HAP-1 (cell line): ENCODE measurements around the gene REEP6.
"Not testable (repeated sequence)": the region's sequence is repeated elsewhere in the genome, so short reads cannot be mapped to it uniquely, and the experiment has no call there.

Experiments used
- DNase-seq, 2 experiments: peaks; one replicate each; pipeline ENCODE4 v3.0.0-alpha.2; 2016 to 2020; ENCODE audit warnings: low spot score in 2 of 2
- H3K27me3 ChIP-seq: fragments of 250-450 bp; sonication (Bioruptor Pico); 2 replicates; pipeline ENCODE4 v1.5.1; 2020; ENCODE audit warnings: low read depth, mild to moderate bottlenecking, moderate library complexity
- H3K36me3 ChIP-seq: fragments of 250-450 bp; sonication (Bioruptor Pico); replicated peaks from 2 replicates; pipeline ENCODE4 v1.5.1; 2020; ENCODE audit warnings: mild to moderate bottlenecking
- H3K4me1 ChIP-seq: fragments of 250-450 bp; sonication (Bioruptor Pico); 2 replicates; pipeline ENCODE4 v1.5.1; 2020; ENCODE audit warnings: mild to moderate bottlenecking
- H3K4me3 ChIP-seq: fragments of 250-450 bp; sonication (Bioruptor Pico); 2 replicates; pipeline ENCODE4 v1.5.1; 2020; ENCODE audit warnings: mild to moderate bottlenecking, moderate library complexity
- H3K9me3 ChIP-seq: fragments of 250-450 bp; sonication (Bioruptor Pico); 2 replicates; pipeline ENCODE4 v1.5.1; 2020; ENCODE audit warnings: mild to moderate bottlenecking, moderate library complexity
- in situ Hi-C: fragments of 300-500 bp; cut with MboI; formaldehyde crosslinking; loops from 3 replicates; pipeline ENCODE4 v1.14.3; 2020; ENCODE audit warnings: low sequenced_read_pairs, inconsistent platforms, mixed read lengths

The REEP6 gene

GRCh38 chr19:1519802-1520201 lies 28.8 kb downstream of the REEP6 start:
- H3K27me3 ChIP-seq, DNase-seq, H3K36me3 ChIP-seq, H3K9me3 ChIP-seq, H3K4me1 ChIP-seq, H3K4me3 ChIP-seq, in situ Hi-C loops: not testable (repeated sequence)

DNA sequence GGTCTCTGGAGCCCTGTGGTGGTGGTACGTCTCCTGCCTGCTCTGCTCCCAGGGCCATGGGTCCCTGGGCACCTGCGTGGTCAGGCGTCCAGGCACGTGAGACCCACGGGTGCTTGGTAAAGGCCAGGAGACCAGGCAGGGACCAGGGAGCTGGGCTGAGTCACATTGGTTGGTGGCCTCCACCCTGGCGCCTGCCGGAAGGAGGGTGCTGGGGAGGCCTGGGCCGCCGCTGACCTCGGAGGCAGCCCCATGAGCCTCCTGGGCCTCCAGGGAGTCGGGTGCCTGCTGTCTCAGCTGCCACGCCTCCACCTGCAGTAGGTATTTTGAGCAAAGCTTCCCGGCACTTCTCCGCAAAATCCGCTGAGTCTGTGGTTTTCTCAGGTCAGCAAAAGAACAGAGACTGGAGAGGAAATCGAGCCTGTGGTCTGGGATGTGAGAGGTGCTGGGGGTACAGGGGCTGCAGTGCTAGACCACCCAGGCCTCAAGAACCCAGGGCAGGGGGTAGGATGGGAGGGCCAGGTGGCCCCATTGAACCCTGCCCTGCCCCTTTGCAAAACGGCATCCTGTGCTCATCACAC lies 29.3 kb downstream of the REEP6 start:
- H3K4me3 ChIP-seq, result no peak overlapping the region
- in situ Hi-C loops, result no loop called here
- no peak for DNase-seq
- H3K9me3 ChIP-seq, result no peaks in the 10 kb centered on the region
- H3K36me3 ChIP-seq, result no peaks in the 10 kb centered on the region
- peaks cover 10% of the 10 kb centered on the region; the same call in 1 of the 2 replicates for H3K27me3 ChIP-seq
- H3K4me1 ChIP-seq, result no peaks in the 10 kb centered on the region

- no peak for DNase-seq
- no peak overlapping the region for H3K4me3 ChIP-seq
- in situ Hi-C loops, result no loop called here
- H3K9me3 ChIP-seq, result no peaks in the 10 kb centered on the region
- no peaks in the 10 kb centered on the region for H3K36me3 ChIP-seq
- H3K27me3 ChIP-seq, result peaks cover 14% of the 10 kb centered on the region; the same call in 1 of the 2 replicates
- no peaks in the 10 kb centered on the region for H3K4me1 ChIP-seq
Observed at GRCh38 chr19:1521636-1522035, 30.7 kb downstream of the REEP6 start.

GRCh38 chr19:1522061-1522460 lies 31.1 kb downstream of the REEP6 start:
- DNase-seq, result no peak
- Histone ChIP-seq H3K4me3 (no peak overlapping the region), H3K27me3 (peaks cover 14% of the 10 kb centered on the region; the same call in 1 of the 2 replicates), H3K36me3 (no peaks in the 10 kb centered on the region), H3K9me3 (no peaks in the 10 kb centered on the region), H3K4me1 (no peaks in the 10 kb centered on the region)
- in situ Hi-C loops, result no loop called here

GRCh38 chr19:1522838-1523237 lies 31.9 kb downstream of the REEP6 start:
- no peak for DNase-seq
- no peaks in the 10 kb centered on the region for H3K9me3 ChIP-seq
- in situ Hi-C loops, result no loop called here
- H3K4me3 ChIP-seq, result no peak overlapping the region
- no peaks in the 10 kb centered on the region for H3K36me3 ChIP-seq
- peaks cover 14% of the 10 kb centered on the region; the same call in 1 of the 2 replicates for H3K27me3 ChIP-seq
- no peaks in the 10 kb centered on the region for H3K4me1 ChIP-seq

DNA sequence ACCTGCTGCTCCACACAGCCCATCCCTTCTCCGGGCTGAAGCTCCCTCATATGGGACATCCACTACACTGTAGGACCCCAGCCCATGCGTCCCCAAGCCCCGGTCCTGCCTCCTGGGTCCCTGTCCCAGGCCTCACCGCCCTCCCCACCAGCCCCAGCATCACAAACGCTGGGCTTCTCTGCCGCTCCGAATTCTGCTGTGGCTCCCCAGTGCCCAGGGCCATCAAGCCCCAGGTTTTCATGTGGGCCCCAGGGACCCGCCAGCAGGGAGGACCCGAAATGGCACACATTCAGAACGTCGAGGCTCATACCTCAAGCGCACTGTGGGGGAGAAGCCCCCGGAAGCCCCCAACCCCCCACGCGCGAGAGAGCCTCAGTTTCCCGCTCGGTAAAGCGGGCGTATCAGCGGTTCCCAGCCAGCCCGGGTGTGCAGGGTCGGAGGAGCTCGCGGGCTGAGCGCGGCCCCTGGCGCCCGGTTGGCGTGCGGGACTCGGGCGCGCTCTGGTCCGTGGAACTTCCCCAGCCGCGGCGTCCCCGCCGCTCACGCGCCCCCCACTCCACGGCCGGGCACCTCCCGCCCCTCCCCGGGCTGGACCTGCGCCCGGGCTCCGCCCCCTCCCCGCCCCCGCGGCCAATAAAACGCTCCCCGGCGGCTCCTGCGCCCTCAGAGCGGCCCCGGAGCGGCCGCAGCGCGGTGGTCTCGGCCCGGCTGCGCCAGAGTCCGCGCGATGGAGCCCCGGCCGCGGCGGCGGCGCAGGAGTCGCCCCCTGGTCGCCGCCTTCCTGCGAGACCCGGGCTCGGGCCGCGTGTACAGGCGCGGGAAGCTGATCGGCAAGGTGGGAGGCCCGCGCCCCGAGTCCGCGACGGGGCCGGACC lies 32.7 kb downstream of the REEP6 start, which contains the start of gene PLK5:
TSS of gene PLK5 (plus strand) at position 666 of the 875 bp plus-strand sequence. CDS start 2,920 bp downstream, outside the sequence.
- in situ Hi-C loops, result no loop called here

DNA sequence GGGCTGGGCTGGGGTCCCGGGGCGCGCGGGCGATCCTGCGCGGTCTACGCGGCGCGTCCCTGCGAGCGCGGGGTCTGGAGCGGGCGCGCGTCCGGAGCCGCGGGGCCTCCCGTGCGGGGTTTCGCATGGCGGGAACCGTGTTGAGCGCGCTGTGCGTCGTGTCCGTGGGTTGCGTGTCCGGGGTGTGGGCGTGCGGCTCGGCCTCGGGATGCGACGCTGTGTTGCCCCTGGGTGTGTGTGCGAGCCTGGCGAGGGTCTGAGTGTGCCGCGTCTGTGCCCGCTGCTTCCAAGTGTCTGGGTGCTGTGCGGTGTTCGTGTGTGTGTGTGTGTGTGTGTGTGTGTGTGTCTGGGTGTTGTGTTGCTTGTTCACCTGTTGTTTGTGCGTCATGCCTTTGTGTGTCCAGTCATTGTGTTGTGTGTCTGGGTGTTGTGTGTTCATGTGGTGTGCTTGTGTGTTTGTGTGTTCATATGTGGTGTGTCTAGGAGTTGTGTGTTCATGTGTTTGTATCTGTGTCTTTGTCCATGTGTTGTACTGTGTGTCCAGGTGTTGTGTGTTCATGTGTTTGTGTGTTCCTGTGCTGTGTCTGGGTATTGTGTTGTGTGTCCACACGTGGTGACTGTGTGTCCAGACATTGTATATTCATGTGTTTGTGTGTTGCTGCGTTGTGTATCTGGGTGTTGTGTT lies 33.4 kb downstream of the REEP6 start:
- Histone ChIP-seq H3K27me3 (peaks cover 14% of the 10 kb centered on the region; the same call in 1 of the 2 replicates), H3K4me3 (no peak overlapping the region), H3K36me3 (no peaks in the 10 kb centered on the region), H3K9me3 (no peaks in the 10 kb centered on the region), H3K4me1 (no peaks in the 10 kb centered on the region)
- in situ Hi-C loops, result no loop called here
- DNase-seq, result no peak

More for the DNA sequence above, 32.7 kb downstream of the REEP6 start, which contains the start of gene PLK5:
- DNase-seq, result no peak
- no peak within 1 kb of the TSS for H3K4me3 ChIP-seq
- H3K27me3 ChIP-seq, result peaks cover 14% of the 10 kb centered on the region; the same call in 1 of the 2 replicates
- H3K36me3 ChIP-seq, result no peaks in the 10 kb centered on the region
- no peaks in the 10 kb centered on the region for H3K9me3 ChIP-seq
- no peaks in the 10 kb centered on the region for H3K4me1 ChIP-seq

- no peak for DNase-seq
- no peaks in the 10 kb centered on the region for H3K9me3 ChIP-seq
- H3K27me3 ChIP-seq, result peaks cover 14% of the 10 kb centered on the region; the same call in 1 of the 2 replicates
- H3K4me1 ChIP-seq, result no peaks in the 10 kb centered on the region
- in situ Hi-C loops, result no loop called here
- H3K36me3 ChIP-seq, result no peaks in the 10 kb centered on the region
- H3K4me3 ChIP-seq, result no peak overlapping the region
Observed at GRCh38 chr19:1524972-1525325, 34.0 kb downstream of the REEP6 start.

DNA sequence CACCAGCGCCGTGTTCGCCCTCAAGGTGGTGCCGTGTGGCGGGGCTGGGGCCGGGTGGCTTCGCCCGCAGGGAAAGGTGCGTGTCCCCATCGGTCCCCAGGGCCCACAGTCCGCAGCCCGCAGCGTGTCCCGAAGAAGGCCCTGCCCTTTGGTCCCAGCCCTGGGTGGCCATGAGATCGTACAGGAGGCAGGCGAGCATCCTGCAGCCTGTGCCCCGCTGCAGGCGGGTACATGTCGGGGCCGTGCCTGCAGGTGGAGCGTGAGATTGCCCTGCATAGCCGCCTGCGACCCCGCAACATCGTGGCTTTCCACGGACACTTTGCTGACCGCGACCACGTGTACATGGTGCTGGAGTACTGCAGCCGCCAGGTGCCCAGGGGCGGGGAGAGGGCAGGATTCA lies 34.4 kb downstream of the REEP6 start:
- Histone ChIP-seq H3K9me3 (no peaks in the 10 kb centered on the region), H3K36me3 (no peaks in the 10 kb centered on the region), H3K4me3 (no peak overlapping the region), H3K4me1 (no peaks in the 10 kb centered on the region), H3K27me3 (peaks cover 14% of the 10 kb centered on the region; the same call in 1 of the 2 replicates)
- in situ Hi-C loops, result no loop called here
- DNase-seq, result no peak

GRCh38 chr19:1526066-1526778 lies 35.2 kb downstream of the REEP6 start:
- Histone ChIP-seq H3K9me3 (no peaks in the 10 kb centered on the region), H3K36me3 (no peaks in the 10 kb centered on the region), H3K4me3 (no peak overlapping the region), H3K4me1 (no peaks in the 10 kb centered on the region), H3K27me3 (peaks cover 14% of the 10 kb centered on the region; the same call in 1 of the 2 replicates)
- in situ Hi-C loops, result no loop called here
- no peak for DNase-seq

- H3K27me3 ChIP-seq, result peaks cover 14% of the 10 kb centered on the region; the same call in 1 of the 2 replicates
Observed at GRCh38 chr19:1526979-1527649, 36.1 kb downstream of the REEP6 start.

GRCh38 chr19:1527650-1528309 lies 36.8 kb downstream of the REEP6 start:
- DNase-seq, result no peak
- no peaks in the 10 kb centered on the region for H3K4me1 ChIP-seq
- in situ Hi-C loops, result no loop called here
- H3K36me3 ChIP-seq, result no peaks in the 10 kb centered on the region
- H3K9me3 ChIP-seq, result no peaks in the 10 kb centered on the region
- peaks cover 14% of the 10 kb centered on the region; the same call in 1 of the 2 replicates for H3K27me3 ChIP-seq
- no peak overlapping the region for H3K4me3 ChIP-seq

More at GRCh38 chr19:1526979-1527649, 36.1 kb downstream of the REEP6 start:
- Histone ChIP-seq H3K36me3 (no peaks in the 10 kb centered on the region), H3K4me3 (no peak overlapping the region), H3K4me1 (no peaks in the 10 kb centered on the region), H3K9me3 (no peaks in the 10 kb centered on the region)
- DNase-seq, result no peak
- in situ Hi-C loops, result no loop called here
